ENCODE measurements around the gene NECTIN4. TPM values are rescaled to one million over a fixed set of nuclear protein-coding genes. Genes with fewer than 3 reads are reported as not detected.

The NECTIN4 gene
- polyA plus RNA-seq (2013, experiment 1 of 4) = 0.17 TPM
- not detected for polyA plus RNA-seq (2013, experiment 2 of 4)
- polyA plus RNA-seq (2013, experiment 3 of 4) = not detected
- polyA plus RNA-seq (2013, experiment 4 of 4) = not detected

DNA sequence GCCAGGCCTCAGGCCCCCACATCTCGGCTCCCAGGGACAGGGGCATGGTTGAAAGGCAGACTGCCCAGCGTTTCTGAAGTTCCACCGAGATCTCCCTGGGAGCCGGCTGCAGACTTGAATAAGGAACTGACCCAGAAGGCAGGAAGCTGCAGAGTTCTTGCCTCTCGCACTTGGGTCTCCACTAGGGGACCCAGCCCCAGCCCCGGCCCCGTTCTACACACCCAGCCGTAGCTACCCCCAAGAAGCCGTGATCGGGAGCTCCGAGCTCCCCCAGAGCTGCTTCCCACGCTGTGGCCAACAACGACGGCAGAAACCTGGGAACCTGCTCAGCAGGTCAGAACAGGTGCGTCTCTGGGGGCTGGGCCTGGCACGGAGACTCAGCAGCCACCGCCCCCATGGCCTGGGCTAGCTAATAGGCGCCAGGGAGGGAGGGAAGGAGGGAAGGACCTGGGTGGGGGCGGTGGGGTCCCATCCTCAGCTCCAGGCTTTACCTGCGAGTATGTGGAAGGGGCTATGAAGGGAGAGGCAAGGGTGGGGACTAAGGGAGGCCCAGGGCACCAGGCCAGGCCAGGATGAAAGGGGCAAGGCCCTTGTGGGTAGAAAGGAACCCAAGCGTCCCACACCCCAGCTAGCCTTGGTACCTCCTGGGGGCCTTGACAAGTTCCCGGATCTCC is at the start of gene NECTIN4:
Gene NECTIN4, minus strand, starts transcription at position 308 of the 674 bp plus-strand sequence. Its CDS starts 262 bp downstream, at position 46.
- no peak within 1 kb of the TSS for H3K27ac ChIP-seq (ENCODE audit: insufficient read depth, low read depth, low read length, poor library complexity, severe bottlenecking)

DNA sequence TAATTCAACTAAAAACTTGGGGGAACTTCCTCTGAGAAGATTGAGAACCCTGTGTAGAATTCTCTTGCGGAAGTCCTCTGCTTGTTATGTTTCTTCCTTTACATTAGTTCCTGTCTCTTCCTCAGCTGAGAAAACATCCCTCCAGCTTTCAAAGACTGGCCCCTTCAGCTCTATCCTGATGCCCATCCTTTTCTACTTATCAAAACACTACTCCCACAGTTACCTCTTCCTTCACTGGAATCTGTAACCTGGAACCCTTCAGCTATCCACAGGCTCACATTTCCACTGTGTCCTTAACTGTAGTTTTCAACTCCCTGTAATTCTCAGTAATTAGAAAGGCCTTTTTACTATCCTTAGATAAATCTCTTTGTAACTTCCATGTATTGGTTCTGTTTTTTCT is 49.1 kb upstream of the NECTIN4 start:
- Histone ChIP-seq H3K9me3 (ENCODE audit: control insufficient read depth, low read length) (no peaks in the 10 kb centered on the region), H3K36me3 (ENCODE audit: control insufficient read depth, insufficient read depth, low read length) (no peaks in the 10 kb centered on the region), H3K27me3 (ENCODE audit: control insufficient read depth, insufficient read depth, low read length, poor library complexity, severe bottlenecking) (no peaks in the 10 kb centered on the region), H3K4me3 (ENCODE audit: insufficient read depth, low read depth, low read length) (no peak overlapping the region), H3K4me1 (ENCODE audit: control insufficient read depth, insufficient read depth, low read length) (peaks cover 3% of the 10 kb centered on the region), H3K27ac (ENCODE audit: insufficient read depth, low read depth, low read length, poor library complexity, severe bottlenecking) (no peak overlapping the region)
- 92 to 100% methylated on average over 1 of the region's 1 CpG for WGBS, 2 experiments

More for the DNA sequence above, at the start of gene NECTIN4:
- H3K36me3 ChIP-seq (ENCODE audit: control insufficient read depth, insufficient read depth, low read length) = no peaks in the 10 kb centered on the region
- peaks cover 5% of the 10 kb centered on the region for H3K4me1 ChIP-seq (ENCODE audit: control insufficient read depth, insufficient read depth, low read length)
- WGBS, 2 experiments = 84 to 85% methylated on average over 22 of the region's 22 CpGs
- H3K27me3 ChIP-seq (ENCODE audit: control insufficient read depth, insufficient read depth, low read length, poor library complexity, severe bottlenecking) = no peaks in the 10 kb centered on the region
- no peak within 1 kb of the TSS for H3K4me3 ChIP-seq (ENCODE audit: insufficient read depth, low read depth, low read length)
- H3K9me3 ChIP-seq (ENCODE audit: control insufficient read depth, low read length) = no peaks in the 10 kb centered on the region

DNA sequence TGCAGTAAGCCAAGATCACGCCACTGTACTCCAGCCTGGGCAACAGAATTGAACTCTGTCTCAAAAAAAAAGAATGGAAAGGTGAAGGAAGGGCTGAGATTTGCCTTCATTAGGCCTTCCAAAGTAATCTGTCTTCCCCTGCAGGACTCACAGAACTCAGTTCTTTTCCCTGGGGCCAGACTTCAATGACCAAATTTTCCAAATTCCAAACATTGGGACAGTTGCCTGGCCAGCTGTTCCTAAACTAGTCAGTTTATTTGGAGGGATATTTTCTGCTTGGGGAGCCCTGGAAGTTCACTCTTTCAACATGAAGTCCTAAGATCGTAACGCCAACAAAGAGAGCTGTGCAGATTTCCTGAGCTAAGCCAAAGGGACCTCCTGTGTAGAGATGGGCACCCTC is 48.5 kb upstream of the NECTIN4 start:
- no peak overlapping the region for H3K27ac ChIP-seq (ENCODE audit: insufficient read depth, low read depth, low read length, poor library complexity, severe bottlenecking)
- WGBS, 2 experiments = 91 to 95% methylated on average over 3 of the region's 3 CpGs
- no peaks in the 10 kb centered on the region for H3K27me3 ChIP-seq (ENCODE audit: control insufficient read depth, insufficient read depth, low read length, poor library complexity, severe bottlenecking)
- H3K36me3 ChIP-seq (ENCODE audit: control insufficient read depth, insufficient read depth, low read length) = no peaks in the 10 kb centered on the region
- H3K9me3 ChIP-seq (ENCODE audit: control insufficient read depth, low read length) = no peaks in the 10 kb centered on the region
- no peak overlapping the region for H3K4me3 ChIP-seq (ENCODE audit: insufficient read depth, low read depth, low read length)
- peaks cover 4% of the 10 kb centered on the region for H3K4me1 ChIP-seq (ENCODE audit: control insufficient read depth, insufficient read depth, low read length)

DNA sequence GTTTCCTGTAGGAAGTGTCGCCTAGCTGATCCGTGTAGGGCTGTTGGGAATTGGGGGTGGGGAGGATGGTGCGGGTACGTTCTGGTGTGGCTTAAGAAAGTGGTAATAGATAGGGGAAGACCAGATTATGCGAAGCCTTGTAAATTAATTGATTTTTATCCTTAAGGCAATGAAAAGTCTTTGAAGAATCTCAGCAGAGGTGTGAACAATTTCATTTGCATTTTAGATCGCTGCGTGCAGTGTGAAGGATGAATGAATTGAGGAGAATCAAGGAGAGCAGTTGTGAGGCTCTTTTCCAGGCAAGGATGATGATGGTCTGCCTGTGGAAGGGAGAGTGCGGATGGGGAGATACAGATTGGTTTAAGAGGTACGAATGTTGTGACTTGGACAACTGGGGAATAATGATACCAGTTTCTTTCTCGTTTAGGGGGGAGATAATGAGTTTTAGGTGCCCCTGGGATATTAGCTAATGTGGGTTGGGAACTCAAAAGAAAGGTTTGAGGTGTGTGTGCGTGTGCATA is 43.9 kb upstream of the NECTIN4 start:
- no peaks in the 10 kb centered on the region for H3K9me3 ChIP-seq (ENCODE audit: control insufficient read depth, low read length)
- peak overlapping the region; percentile 88 for H3K27ac ChIP-seq (ENCODE audit: insufficient read depth, low read depth, low read length, poor library complexity, severe bottlenecking)
- peaks cover 11% of the 10 kb centered on the region for H3K4me1 ChIP-seq (ENCODE audit: control insufficient read depth, insufficient read depth, low read length)
- 1 to 2% methylated on average over 11 of the region's 11 CpGs for WGBS, 2 experiments
- H3K27me3 ChIP-seq (ENCODE audit: control insufficient read depth, insufficient read depth, low read length, poor library complexity, severe bottlenecking) = no peaks in the 10 kb centered on the region
- H3K36me3 ChIP-seq (ENCODE audit: control insufficient read depth, insufficient read depth, low read length) = peaks cover 9% of the 10 kb centered on the region
- peak overlapping the region; percentile 50 for H3K4me3 ChIP-seq (ENCODE audit: insufficient read depth, low read depth, low read length)

DNA sequence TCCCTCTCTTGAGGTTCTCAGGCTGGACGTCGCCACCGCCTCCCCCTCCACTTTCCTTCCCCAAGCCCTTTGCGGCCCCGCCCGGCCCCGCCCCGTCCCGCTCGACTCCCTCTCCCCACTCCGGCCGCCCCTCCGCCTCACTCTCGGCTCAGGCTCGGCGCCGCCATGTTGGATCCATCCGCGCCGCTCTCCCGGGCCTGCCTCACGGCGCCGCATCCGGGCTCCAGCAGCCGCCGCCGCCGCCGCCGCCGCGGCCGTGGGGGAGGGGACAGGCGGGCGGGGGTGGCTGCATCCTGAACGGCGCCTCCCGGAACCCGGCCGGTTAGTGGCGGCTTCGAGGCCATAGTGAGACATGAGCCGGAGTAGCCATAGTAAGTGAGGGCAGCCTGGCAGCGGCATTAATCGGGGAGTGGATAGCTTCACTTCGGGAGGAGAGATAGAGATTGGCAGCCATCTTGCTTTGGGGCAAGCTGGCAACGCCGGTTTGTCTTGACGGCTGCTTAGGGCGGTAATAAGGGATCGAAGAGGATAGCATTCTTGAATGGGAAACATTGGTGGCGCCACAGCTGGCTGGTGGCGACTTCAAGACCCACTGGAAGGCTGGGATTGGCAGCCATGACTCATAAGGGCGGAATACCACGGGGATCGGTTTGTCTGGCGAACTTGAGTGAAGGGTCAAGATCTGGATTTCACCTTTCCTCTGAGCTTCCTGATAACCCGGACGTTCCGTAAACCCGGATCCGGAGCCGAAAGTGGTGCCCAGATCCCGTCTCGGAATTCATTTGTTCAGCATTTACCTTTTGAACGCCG is 43.3 kb upstream of the NECTIN4 start, which contains the start of gene DEDD:
Gene DEDD, minus strand, starts transcription at position 258 of the 810 bp plus-strand sequence. CDS start 8,205 bp downstream, outside the sequence.
- peak within 1 kb of the TSS; percentile 50 for H3K4me3 ChIP-seq (ENCODE audit: insufficient read depth, low read depth, low read length)
- H3K27me3 ChIP-seq (ENCODE audit: control insufficient read depth, insufficient read depth, low read length, poor library complexity, severe bottlenecking) = no peaks in the 10 kb centered on the region

DNA sequence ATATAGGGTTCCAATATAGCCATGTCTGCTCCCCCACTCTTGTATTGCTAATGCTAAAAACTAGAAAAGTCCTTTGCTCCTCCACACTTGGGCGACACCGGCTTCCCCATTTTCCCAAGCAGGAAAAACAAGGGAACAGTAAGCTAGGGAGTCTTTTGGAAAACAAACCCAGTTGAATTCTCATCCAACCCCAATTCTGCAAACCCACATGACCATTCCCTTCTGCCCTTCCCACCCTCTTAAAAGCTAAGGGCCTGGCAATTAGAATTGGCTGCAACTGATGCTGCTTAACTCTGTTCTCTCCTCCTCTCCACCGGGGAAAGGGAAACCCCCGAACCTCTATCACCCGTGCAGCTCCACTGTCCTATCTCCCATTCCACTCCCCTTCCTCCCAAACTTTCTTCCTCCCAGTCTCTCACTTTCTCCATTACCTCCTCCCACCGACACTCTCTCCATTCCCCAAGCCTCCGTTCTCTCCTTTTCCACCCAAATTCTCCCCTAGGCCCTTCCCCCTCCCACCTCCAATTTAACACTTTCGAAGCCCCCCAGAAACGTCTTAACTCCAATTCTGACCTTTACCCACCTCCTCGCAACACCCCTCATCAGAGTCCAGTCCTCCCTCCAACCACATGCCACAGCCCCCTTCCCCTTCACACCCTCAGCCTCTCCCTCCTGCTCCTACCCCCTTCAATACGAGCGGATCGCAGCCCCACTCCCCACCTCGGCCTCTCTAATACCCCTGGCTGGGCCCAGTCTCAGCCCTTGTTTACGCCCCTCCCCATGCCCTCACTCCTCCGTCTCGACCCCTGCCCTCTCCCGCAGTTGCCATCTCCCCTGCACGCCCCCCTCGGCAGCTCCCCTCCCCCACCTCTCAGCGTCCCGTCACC is 42.4 kb upstream of the NECTIN4 start:
- Histone ChIP-seq H3K27ac (ENCODE audit: insufficient read depth, low read depth, low read length, poor library complexity, severe bottlenecking) (peak overlapping the region; percentile 88), H3K4me1 (ENCODE audit: control insufficient read depth, insufficient read depth, low read length) (peaks cover 11% of the 10 kb centered on the region), H3K4me3 (ENCODE audit: insufficient read depth, low read depth, low read length) (peak overlapping the region; percentile 50), H3K27me3 (ENCODE audit: control insufficient read depth, insufficient read depth, low read length, poor library complexity, severe bottlenecking) (no peaks in the 10 kb centered on the region), H3K36me3 (ENCODE audit: control insufficient read depth, insufficient read depth, low read length) (peaks cover 11% of the 10 kb centered on the region), H3K9me3 (ENCODE audit: control insufficient read depth, low read length) (no peaks in the 10 kb centered on the region)
- WGBS, 2 experiments = 1 to 2% methylated on average over 22 of the region's 22 CpGs

More for the DNA sequence above, 43.3 kb upstream of the NECTIN4 start, which contains the start of gene DEDD:
- no peaks in the 10 kb centered on the region for H3K9me3 ChIP-seq (ENCODE audit: control insufficient read depth, low read length)
- peaks cover 11% of the 10 kb centered on the region for H3K36me3 ChIP-seq (ENCODE audit: control insufficient read depth, insufficient read depth, low read length)
- H3K4me1 ChIP-seq (ENCODE audit: control insufficient read depth, insufficient read depth, low read length) = peaks cover 11% of the 10 kb centered on the region
- 0% methylated on average over 65 to 68 of the region's 68 CpGs for WGBS, 2 experiments
- H3K27ac ChIP-seq (ENCODE audit: insufficient read depth, low read depth, low read length, poor library complexity, severe bottlenecking) = peak within 1 kb of the TSS; percentile 88

DNA sequence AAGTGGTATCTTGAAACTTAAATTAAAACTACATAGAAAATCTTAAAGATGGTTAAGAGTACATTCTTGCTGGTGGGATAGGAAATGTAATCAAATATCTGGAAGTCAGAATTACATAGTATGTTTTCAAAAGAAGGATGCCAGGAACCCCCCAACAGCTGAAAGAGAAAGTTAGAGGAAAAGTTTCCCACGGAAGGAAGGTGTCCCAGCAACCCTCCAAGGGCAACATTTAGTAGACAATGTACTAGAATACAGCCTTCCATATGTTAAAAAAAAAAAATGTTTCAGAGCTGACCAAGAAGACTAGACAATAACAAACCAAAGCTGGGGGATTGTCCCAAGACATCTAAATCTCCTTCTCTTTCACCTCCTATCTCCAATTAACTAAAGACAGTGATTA is 40.9 kb upstream of the NECTIN4 start:
- 75% methylated on average over 1 of the region's 1 CpG; no CpG with 5 or more reads in 1 of the 2 experiments for WGBS, 2 experiments
- Histone ChIP-seq H3K27me3 (ENCODE audit: control insufficient read depth, insufficient read depth, low read length, poor library complexity, severe bottlenecking) (no peaks in the 10 kb centered on the region), H3K4me3 (ENCODE audit: insufficient read depth, low read depth, low read length) (peak overlapping the region; percentile 4), H3K36me3 (ENCODE audit: control insufficient read depth, insufficient read depth, low read length) (peaks cover 20% of the 10 kb centered on the region), H3K9me3 (ENCODE audit: control insufficient read depth, low read length) (no peaks in the 10 kb centered on the region), H3K4me1 (ENCODE audit: control insufficient read depth, insufficient read depth, low read length) (peaks cover 11% of the 10 kb centered on the region), H3K27ac (ENCODE audit: insufficient read depth, low read depth, low read length, poor library complexity, severe bottlenecking) (no peak overlapping the region)

DNA sequence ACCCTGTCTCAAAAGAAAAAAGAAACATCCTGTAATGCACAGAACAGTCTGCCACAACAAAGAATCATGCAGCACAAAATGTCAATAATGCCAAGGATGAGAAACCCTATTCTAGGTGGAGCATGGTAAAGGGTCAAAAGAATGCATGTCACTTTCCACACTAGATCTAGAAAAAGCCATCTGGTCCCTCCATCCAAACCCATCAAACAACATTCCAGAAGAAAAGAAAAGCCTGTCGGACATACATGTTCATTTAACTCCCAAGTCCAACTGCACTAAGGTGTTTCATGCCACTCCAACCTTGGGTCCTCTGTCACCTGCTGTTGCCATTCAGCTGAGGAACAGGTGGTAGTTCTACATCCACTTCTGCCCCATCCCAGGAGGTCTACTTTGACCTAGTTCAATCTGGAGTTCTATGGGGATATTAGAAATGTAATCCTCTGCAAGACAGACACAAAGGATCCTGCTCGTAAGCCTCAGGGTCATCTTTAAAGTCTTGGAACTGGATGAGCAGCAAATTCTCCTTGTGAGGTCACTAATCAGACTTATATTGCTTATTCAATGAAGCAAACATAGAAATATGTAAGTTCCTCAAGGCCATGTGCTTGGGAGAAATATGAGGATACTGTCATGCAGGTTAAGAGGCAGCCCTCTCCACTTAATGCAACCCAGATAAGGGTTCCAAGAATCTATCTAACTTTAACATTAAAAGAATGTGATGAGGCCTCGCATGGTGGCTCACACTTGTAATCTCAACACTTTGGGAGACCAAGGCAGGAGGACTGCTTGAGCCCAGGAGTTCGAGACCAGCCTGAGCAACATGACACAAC is 39.4 kb upstream of the NECTIN4 start:
- no peaks in the 10 kb centered on the region for H3K27me3 ChIP-seq (ENCODE audit: control insufficient read depth, insufficient read depth, low read length, poor library complexity, severe bottlenecking)
- H3K27ac ChIP-seq (ENCODE audit: insufficient read depth, low read depth, low read length, poor library complexity, severe bottlenecking) = no peak overlapping the region
- 93% methylated on average over 4 of the region's 4 CpGs for WGBS, 2 experiments
- H3K9me3 ChIP-seq (ENCODE audit: control insufficient read depth, low read length) = no peaks in the 10 kb centered on the region
- H3K4me1 ChIP-seq (ENCODE audit: control insufficient read depth, insufficient read depth, low read length) = peaks cover 11% of the 10 kb centered on the region
- H3K4me3 ChIP-seq (ENCODE audit: insufficient read depth, low read depth, low read length) = no peak overlapping the region
- peaks cover 30% of the 10 kb centered on the region for H3K36me3 ChIP-seq (ENCODE audit: control insufficient read depth, insufficient read depth, low read length)

DNA sequence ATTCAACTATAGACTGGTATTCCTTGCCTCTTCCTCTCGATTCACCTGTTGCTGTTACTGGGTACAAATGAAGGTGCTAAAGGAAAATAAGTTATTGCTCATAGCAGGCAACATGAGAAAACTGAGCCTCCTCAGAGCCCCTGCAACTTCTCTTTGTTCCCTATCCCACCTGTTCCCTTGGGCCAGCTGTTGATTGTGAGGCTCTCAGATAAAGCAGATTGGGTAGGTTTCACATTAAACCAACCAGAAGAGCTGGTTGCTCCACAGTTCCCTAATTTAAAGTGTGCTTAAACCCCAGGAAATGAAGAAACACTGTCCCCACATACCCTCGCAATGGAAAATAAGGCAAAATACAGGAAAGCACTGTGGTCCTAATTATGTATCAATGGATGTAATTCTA is 38.3 kb upstream of the NECTIN4 start:
- 94 to 100% methylated on average over 2 of the region's 2 CpGs for WGBS, 2 experiments
- Histone ChIP-seq H3K9me3 (ENCODE audit: control insufficient read depth, low read length) (no peaks in the 10 kb centered on the region), H3K27me3 (ENCODE audit: control insufficient read depth, insufficient read depth, low read length, poor library complexity, severe bottlenecking) (no peaks in the 10 kb centered on the region)

More for the DNA sequence above, 38.3 kb upstream of the NECTIN4 start:
- no peak overlapping the region for H3K4me3 ChIP-seq (ENCODE audit: insufficient read depth, low read depth, low read length)
- peaks cover 7% of the 10 kb centered on the region for H3K4me1 ChIP-seq (ENCODE audit: control insufficient read depth, insufficient read depth, low read length)
- H3K36me3 ChIP-seq (ENCODE audit: control insufficient read depth, insufficient read depth, low read length) = peaks cover 41% of the 10 kb centered on the region
- no peak overlapping the region for H3K27ac ChIP-seq (ENCODE audit: insufficient read depth, low read depth, low read length, poor library complexity, severe bottlenecking)
